SU-DHL-6 (cell line): ENCODE data around the gene DARS2.
"Not testable (repeated sequence)": the region's sequence is repeated elsewhere in the genome, so short reads cannot be mapped to it uniquely, and the experiment has no call there.

Source experiments
- H2AFZ ChIP-seq: fragments of 200-600 bp; sonication (generic); 2 replicates; pipeline ENCODE4 v1.6.1; 2014; ENCODE audit warnings: low read depth, mild to moderate bottlenecking, moderate library complexity, mixed read lengths, antibody characterized with exemption, low read length; ENCODE audit not compliant: severe bottlenecking
- H3F3A ChIP-seq: fragments of 200-600 bp; shearing (Covaris generic); 2 replicates; pipeline ENCODE4 v1.6.0; 2016; ENCODE audit warnings: antibody characterized with exemption, mild to moderate bottlenecking; ENCODE audit not compliant: insufficient read depth
- H3K27ac ChIP-seq: fragments of 200-600 bp; sonication (generic); 2 replicates; pipeline ENCODE4 v1.5.1; 2016; ENCODE audit warnings: low read depth, mild to moderate bottlenecking, low read length, moderate library complexity, mixed read lengths
- H3K27me3 ChIP-seq: fragments of 200-600 bp; sonication (generic), shearing (Covaris generic); 2 replicates; pipeline ENCODE4 v1.6.0; 2014; ENCODE audit warnings: mild to moderate bottlenecking, low read length
- H3K36me3 ChIP-seq: fragments of 200-600 bp; sonication (generic); 2 replicates; pipeline ENCODE4 v1.6.1; 2014; ENCODE audit warnings: mild to moderate bottlenecking, low read length, mixed read lengths
- H3K4me2 ChIP-seq: fragments of 300-600, 200-600 bp; shearing (Covaris generic), sonication (generic); 2 replicates; pipeline ENCODE4 v1.6.0; 2014; ENCODE audit warnings: low read length, low read depth, mild to moderate bottlenecking; ENCODE audit not compliant: poor library complexity, severe bottlenecking
- H3K4me3 ChIP-seq: fragments of 200-600 bp; sonication (generic); 2 replicates; pipeline ENCODE4 v1.5.1; 2014; ENCODE audit warnings: antibody characterized with exemption, low read length, mild to moderate bottlenecking, mixed read lengths; ENCODE audit not compliant: insufficient read depth, poor library complexity, severe bottlenecking
- H3K79me2 ChIP-seq: fragments of 200-600 bp; sonication (generic); 2 replicates; pipeline ENCODE4 v1.6.1; 2014; ENCODE audit warnings: mild to moderate bottlenecking, low read length, moderate library complexity; ENCODE audit not compliant: insufficient read depth
- H3K9ac ChIP-seq: fragments of 200-600 bp; sonication (generic); 2 replicates; pipeline ENCODE4 v1.7.0; 2014; ENCODE audit warnings: mild to moderate bottlenecking, low read length
- H3K9me2 ChIP-seq: fragments of 200-600 bp; sonication (generic); replicated peaks from 2 replicates; pipeline ENCODE4 v1.6.1; 2014; ENCODE audit warnings: low read length; ENCODE audit not compliant: insufficient read depth
- H3K9me3 ChIP-seq: fragments of 200-600 bp; sonication (generic); 2 replicates; pipeline ENCODE4 v1.6.1; 2014; ENCODE audit warnings: low read length, mixed read lengths; ENCODE audit not compliant: insufficient read depth
- H4K20me1 ChIP-seq: fragments of 200-600 bp; sonication (generic); 2 replicates; pipeline ENCODE4 v1.6.1; 2014; ENCODE audit warnings: low read depth, mild to moderate bottlenecking, antibody characterized with exemption, low read length, moderate library complexity, mixed read lengths
- CTCF ChIP-seq: fragments of 200-600 bp; sonication (generic); IDR thresholded peaks from one replicate; pipeline ENCODE4 v1.5.1; 2017; ENCODE audit warnings: antibody characterized with exemption, mild to moderate bottlenecking, low read length, moderate library complexity; ENCODE audit not compliant: insufficient read depth, poor library complexity, severe bottlenecking
- EZH2phosphoT487 ChIP-seq: fragments of 200-600 bp; sonication (generic), shearing (Covaris generic); conservative IDR thresholded peaks from 2 replicates; pipeline ENCODE4 v1.6.1; 2018; ENCODE audit warnings: mild to moderate bottlenecking, antibody characterized with exemption, low read length, moderate library complexity, mixed read lengths

DARS2 gene

GRCh38 chr1:173856903-173857302 is 32.4 kb downstream of the DARS2 start:
- H3F3A ChIP-seq, result peaks cover 46% of the 10 kb centered on the region

GRCh38 chr1:173857363-173857917 is 33.0 kb downstream of the DARS2 start:
- Histone ChIP-seq H3K9me3 (no peaks in the 10 kb centered on the region), H4K20me1 (no peaks in the 10 kb centered on the region), H3F3A (peaks cover 51% of the 10 kb centered on the region), H2AFZ (no peak overlapping the region), H3K79me2 (no peaks in the 10 kb centered on the region), H3K9me2 (no peaks in the 10 kb centered on the region), H3K4me3 (no peak overlapping the region), H3K36me3 (peaks cover 34% of the 10 kb centered on the region), H3K9ac (no peak overlapping the region), H3K4me2 (no peak overlapping the region), H3K27me3 (no peaks in the 10 kb centered on the region), H3K27ac (no peak overlapping the region)
- TF ChIP-seq CTCF (no peak), EZH2phosphoT487 (no peak)

More at GRCh38 chr1:173856903-173857302, 32.4 kb downstream of the DARS2 start:
- Histone ChIP-seq H2AFZ (no peak overlapping the region), H4K20me1 (no peaks in the 10 kb centered on the region), H3K27me3 (no peaks in the 10 kb centered on the region), H3K9me3 (no peaks in the 10 kb centered on the region), H3K79me2 (no peaks in the 10 kb centered on the region), H3K9ac (no peak overlapping the region), H3K4me2 (no peak overlapping the region), H3K9me2 (no peaks in the 10 kb centered on the region), H3K27ac (no peak overlapping the region), H3K36me3 (peaks cover 34% of the 10 kb centered on the region), H3K4me3 (no peak overlapping the region)
- no peak for TF ChIP-seq EZH2phosphoT487
- no peak for TF ChIP-seq CTCF

GRCh38 chr1:173859547-173859946 is 35.1 kb downstream of the DARS2 start:
- not testable (repeated sequence) for H3K4me3 ChIP-seq, H3K9me2 ChIP-seq, H3K9ac ChIP-seq, H4K20me1 ChIP-seq, H3K27ac ChIP-seq, H3K9me3 ChIP-seq, H3K4me2 ChIP-seq, H3K79me2 ChIP-seq, H3K27me3 ChIP-seq, H2AFZ ChIP-seq
- peaks cover 72% of the 10 kb centered on the region for H3F3A ChIP-seq
- H3K36me3 ChIP-seq, result peaks cover 46% of the 10 kb centered on the region

DNA sequence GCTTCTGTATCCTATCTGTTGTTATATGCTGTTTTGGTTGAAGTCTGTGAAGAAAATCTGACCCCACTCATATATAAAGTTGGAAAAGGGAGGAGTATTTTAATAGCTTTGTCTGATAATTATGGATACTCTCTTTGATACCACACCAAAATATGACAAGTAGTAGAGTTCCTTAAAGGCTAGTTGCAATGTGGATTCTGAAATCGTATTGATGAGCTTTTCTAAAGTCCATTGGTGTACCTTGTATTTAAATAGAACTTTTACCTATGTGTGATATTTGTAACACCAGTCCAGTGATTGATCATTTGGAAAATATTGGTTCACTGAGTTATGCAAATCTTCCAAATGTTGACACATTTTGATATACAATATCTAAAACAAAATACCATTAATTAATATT is 35.6 kb downstream of the DARS2 start:
- no peaks in the 10 kb centered on the region for H3K27me3 ChIP-seq
- H3K4me2 ChIP-seq, result no peak overlapping the region
- no peak overlapping the region for H3K4me3 ChIP-seq
- H3K36me3 ChIP-seq, result peaks cover 48% of the 10 kb centered on the region
- peaks cover 75% of the 10 kb centered on the region for H3F3A ChIP-seq
- H3K27ac ChIP-seq, result no peak overlapping the region
- H3K79me2 ChIP-seq, result no peaks in the 10 kb centered on the region
- H3K9ac ChIP-seq, result no peak overlapping the region
- 0 out of 2 replicates have a peak, but pooled peaks cover 4% of the 10 kb centered on the region for H4K20me1 ChIP-seq
- TF ChIP-seq EZH2phosphoT487, result no peak
- H3K9me2 ChIP-seq, result no peaks in the 10 kb centered on the region
- no peaks in the 10 kb centered on the region for H3K9me3 ChIP-seq
- H2AFZ ChIP-seq, result no peak overlapping the region
